Upper lobe of left lung (tissue), 4 donors: ENCODE results near the gene PRKAR1A.

Source experiments
- CTCF ChIP-seq, 6 experiments: fragments of 450-650 bp in 4 of 6; fragments of 200-600 bp in 2 of 6; sonication (generic) in 2 of 6; IDR thresholded peaks; one replicate each; pipeline ENCODE4 v1.5.1; 2016 to 2019; ENCODE audit warnings: antibody characterized with exemption in 6 of 6
- EP300 ChIP-seq, 4 donors: sonication (generic); formaldehyde crosslinking; IDR thresholded peaks; one replicate each; pipeline ENCODE4 v1.5.1; 2017; ENCODE audit warnings: antibody characterized with exemption in 4 of 4, control low read depth in 2 of 4
- POLR2A ChIP-seq, 4 donors: fragments of 450-650 bp; IDR thresholded peaks; one replicate each; pipeline ENCODE4 v1.5.1; 2016 to 2017; ENCODE audit warnings: antibody characterized with exemption in 4 of 4, mild to moderate bottlenecking in 2 of 4

- TF ChIP-seq CTCF (IDR thresholded peaks at IDR 0.05) (no peak), EP300 (IDR thresholded peaks at IDR 0.05) (no peak), POLR2A (IDR thresholded peaks at IDR 0.05) (no peak)
Observed at GRCh38 chr17:68532826-68533225, 20.6 kb downstream of the PRKAR1A start.
